Neural crest cell (in vitro differentiated cells): ENCODE measurements around the gene GLCE. TPM values are rescaled to one million over a fixed set of nuclear protein-coding genes. Genes with fewer than 3 reads are reported as not detected.

Source experiments
- DNase-seq: peaks from one replicate; pipeline ENCODE4 v3.0.0; 2021; ENCODE audit warnings: low read depth, mixed read lengths, low spot score
- H3K27ac Mint-ChIP-seq: one replicate; pipeline ENCODE4 v1.8.0; 2021; ENCODE audit warnings: mild to moderate bottlenecking, mixed read lengths; ENCODE audit not compliant: unreplicated experiment
- H3K27me3 Mint-ChIP-seq: 2 replicates; pipeline ENCODE4 v1.8.0; 2021; ENCODE audit warnings: low read depth, mild to moderate bottlenecking, mixed read lengths
- H3K36me3 Mint-ChIP-seq: 2 replicates; pipeline ENCODE4 v1.8.0; 2021; ENCODE audit warnings: low read depth, mild to moderate bottlenecking, mixed read lengths
- H3K4me1 Mint-ChIP-seq: 2 replicates; pipeline ENCODE4 v1.8.0; 2021; ENCODE audit warnings: mixed read lengths
- H3K4me3 Mint-ChIP-seq: one replicate; pipeline ENCODE4 v1.8.0; 2021; ENCODE audit warnings: mild to moderate bottlenecking, mixed read lengths
- H3K9me3 Mint-ChIP-seq: 2 replicates; pipeline ENCODE4 v1.8.0; 2021; ENCODE audit warnings: mixed read lengths
- total RNA-seq: library from RNA; stranded (reverse); gene quantifications from 2 replicates; pipeline ENCODE4 v1.2.1, GENCODE V29; 2021
- TF ChIP-seq, protein P1 (sequence below): fragments of 200-600 bp; sonication (generic); conservative IDR thresholded peaks from 2 replicates; pipeline ENCODE4 v1.5.0; 2021; ENCODE audit warnings: antibody characterized with exemption, mild to moderate bottlenecking

The GLCE gene
- total RNA-seq, 1 donor from 2014 or later = 17.8 TPM

DNA sequence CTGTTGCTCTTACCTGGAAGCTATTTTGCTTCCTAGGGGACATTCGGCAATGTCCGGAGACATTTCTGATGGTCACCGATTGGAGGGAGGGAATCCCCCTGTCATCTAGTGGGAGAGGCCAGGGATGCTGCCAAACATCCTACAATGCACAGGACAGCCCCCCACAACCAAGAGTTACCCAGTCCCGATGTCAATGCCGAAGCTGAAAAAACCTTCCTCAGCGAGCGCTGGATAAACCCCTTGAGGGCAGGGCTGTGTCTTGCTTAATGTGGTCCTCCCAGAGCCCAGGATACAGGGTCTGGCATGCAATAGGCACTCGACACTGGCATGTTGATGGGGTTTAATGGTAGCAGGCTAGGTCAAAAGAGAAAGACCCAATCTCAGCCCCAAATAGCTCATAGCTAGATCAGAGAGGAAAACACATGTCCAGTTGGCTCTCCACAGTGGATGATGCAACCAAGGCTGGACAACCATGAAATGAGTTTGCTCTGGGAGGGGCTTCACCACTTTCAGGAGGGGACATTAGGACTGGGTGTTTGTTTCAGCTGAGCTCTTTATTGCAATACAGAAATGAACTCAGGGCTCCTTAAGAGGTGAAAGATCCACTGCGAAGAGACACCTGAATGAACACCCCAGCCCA is 121.8 kb downstream of the GLCE start:
- Mint-ChIP-seq H3K9me3 (no peaks in the 10 kb centered on the region), H3K36me3 (no peaks in the 10 kb centered on the region), H3K4me3 (no peak overlapping the region), H3K4me1 (no peaks in the 10 kb centered on the region), H3K27ac (no peak overlapping the region), H3K27me3 (no peaks in the 10 kb centered on the region)
- TF ChIP-seq, protein P1, sequence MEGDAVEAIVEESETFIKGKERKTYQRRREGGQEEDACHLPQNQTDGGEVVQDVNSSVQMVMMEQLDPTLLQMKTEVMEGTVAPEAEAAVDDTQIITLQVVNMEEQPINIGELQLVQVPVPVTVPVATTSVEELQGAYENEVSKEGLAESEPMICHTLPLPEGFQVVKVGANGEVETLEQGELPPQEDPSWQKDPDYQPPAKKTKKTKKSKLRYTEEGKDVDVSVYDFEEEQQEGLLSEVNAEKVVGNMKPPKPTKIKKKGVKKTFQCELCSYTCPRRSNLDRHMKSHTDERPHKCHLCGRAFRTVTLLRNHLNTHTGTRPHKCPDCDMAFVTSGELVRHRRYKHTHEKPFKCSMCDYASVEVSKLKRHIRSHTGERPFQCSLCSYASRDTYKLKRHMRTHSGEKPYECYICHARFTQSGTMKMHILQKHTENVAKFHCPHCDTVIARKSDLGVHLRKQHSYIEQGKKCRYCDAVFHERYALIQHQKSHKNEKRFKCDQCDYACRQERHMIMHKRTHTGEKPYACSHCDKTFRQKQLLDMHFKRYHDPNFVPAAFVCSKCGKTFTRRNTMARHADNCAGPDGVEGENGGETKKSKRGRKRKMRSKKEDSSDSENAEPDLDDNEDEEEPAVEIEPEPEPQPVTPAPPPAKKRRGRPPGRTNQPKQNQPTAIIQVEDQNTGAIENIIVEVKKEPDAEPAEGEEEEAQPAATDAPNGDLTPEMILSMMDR = no peak
- no peak for DNase-seq

DNA sequence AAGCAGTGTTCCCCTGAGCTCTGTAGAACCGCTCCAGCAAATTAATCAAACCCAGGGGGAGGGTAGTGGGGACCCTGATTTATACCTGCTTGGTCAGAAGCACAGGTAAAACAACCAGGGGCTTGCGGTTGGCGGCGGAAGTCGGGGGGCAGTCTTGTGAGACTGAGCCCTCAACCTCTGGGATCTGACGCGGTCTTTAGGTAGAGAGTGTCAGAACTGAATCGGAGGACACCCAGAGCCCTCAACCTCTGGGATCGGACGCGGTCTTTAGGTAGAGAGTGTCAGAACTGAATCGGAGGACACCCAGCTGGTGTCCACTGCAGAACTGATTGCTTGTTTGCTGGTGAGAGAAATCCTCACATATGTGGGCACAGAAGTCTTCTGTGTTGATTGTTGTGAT is 125.4 kb downstream of the GLCE start:
- H3K9me3 Mint-ChIP-seq = no peaks in the 10 kb centered on the region
- TF ChIP-seq, protein P1 = no peak
- no peaks in the 10 kb centered on the region for H3K4me1 Mint-ChIP-seq
- H3K27me3 Mint-ChIP-seq = no peaks in the 10 kb centered on the region
- no peak for DNase-seq
- H3K27ac Mint-ChIP-seq = no peak overlapping the region
- H3K4me3 Mint-ChIP-seq = no peak overlapping the region
- H3K36me3 Mint-ChIP-seq = no peaks in the 10 kb centered on the region

DNA sequence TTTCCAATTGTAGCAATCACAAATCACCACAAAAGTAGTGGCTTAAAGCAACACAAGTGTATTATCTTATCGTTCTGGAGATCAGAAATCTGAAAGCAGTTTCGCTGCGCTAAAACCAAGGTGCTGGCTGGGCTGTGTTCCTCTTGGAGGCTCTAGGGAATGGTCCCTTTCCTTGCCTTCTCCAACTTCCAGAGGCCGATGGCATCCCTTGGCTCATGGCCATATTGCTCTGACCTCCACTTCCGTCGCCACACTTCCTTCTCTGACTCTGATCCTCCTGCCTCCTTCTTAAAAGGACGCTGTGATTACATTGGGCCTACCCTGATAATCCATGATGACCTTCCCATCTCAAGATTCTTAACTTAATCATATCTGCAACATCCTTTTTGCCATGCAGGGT is 127.6 kb downstream of the GLCE start:
- Mint-ChIP-seq H3K4me1 (no peaks in the 10 kb centered on the region), H3K36me3 (no peaks in the 10 kb centered on the region), H3K27ac (no peak overlapping the region), H3K9me3 (no peaks in the 10 kb centered on the region), H3K4me3 (no peak overlapping the region), H3K27me3 (peaks cover 5% of the 10 kb centered on the region)
- TF ChIP-seq, protein P1 = no peak
- DNase-seq = no peak

DNA sequence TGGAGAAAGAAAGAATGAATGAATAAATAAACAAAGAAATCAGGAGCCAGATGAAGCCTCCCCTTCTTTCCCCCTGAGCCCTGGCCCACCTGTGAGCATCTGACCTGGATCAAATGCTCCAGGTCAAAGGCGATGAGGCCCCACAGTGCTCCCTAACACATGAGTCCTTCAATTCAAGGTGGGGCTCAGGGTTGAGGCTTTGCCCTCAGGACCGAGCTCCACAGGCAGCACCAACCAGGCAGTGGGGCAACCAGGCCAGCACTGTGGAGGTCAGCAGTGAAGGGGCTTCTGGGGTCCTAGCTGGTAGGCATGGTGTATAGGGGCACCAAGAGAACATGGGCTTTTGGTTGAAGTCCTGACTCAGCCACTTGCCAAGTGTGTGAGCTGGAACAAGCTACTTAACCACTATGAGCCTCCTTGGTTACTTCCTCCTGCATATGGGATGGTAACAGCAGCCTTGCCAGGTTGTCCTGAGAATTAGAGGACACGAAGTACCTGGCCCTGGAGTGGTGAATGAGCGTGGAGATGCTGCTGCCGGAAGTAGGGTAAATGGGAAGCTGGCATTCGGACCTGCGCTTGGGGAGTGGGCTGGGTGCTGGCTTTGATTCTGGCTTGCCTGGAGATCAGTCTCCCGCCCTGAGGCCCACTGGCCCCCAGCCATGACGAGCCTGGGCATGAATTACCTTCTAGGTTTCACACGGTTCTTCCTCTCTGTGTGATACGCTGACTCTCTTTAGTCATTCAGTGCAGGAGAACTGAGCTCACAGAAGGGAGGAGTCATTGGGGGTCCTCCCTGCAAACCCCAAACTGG is 128.3 kb downstream of the GLCE start:
- H3K4me1 Mint-ChIP-seq = no peaks in the 10 kb centered on the region
- no peaks in the 10 kb centered on the region for H3K36me3 Mint-ChIP-seq
- TF ChIP-seq, protein P1 = no peak
- no peak for DNase-seq
- no peak overlapping the region for H3K4me3 Mint-ChIP-seq
- no peak overlapping the region for H3K27ac Mint-ChIP-seq
- H3K27me3 Mint-ChIP-seq = peaks cover 7% of the 10 kb centered on the region
- no peaks in the 10 kb centered on the region for H3K9me3 Mint-ChIP-seq

DNA sequence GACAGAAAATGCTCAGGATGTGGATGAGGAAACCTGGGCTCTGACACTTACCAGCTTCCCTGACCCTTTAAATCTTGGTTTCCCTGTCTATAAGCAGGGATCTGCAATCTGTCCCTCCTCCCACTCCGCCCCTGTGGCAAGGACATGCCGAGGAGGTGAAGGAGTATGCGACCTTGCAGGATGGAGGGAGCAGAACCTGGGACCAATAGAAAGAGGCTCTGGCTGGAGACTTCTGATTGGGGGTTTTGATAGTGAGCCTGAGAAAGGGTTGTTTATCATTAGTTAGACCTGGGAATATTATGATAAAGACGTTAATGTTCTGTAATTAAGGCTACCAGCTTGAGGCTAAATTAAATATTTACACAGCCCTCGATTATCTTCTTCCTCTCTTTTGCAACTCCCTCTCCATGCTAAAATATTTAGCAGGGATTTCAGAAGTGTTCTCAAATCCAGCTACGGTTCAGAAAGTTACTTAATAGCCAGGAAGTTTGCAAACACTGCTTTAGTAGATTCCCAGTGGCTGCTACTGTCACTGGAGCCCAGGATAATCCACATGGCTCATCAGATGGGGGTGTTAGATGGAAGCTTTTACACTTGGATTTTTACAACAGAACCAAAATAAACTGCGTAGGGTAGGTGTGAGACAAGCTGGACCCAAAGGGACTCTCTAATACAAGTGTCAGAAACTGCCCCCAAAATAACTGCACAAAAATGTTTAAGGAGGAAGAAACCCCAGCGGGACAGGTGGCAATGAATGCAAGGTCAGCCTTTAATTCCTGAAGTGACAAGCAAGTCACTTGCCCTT is 129.1 kb downstream of the GLCE start:
- Mint-ChIP-seq H3K4me1 (no peaks in the 10 kb centered on the region), H3K36me3 (no peaks in the 10 kb centered on the region), H3K9me3 (no peaks in the 10 kb centered on the region), H3K27me3 (peaks cover 7% of the 10 kb centered on the region), H3K27ac (no peak overlapping the region), H3K4me3 (no peak overlapping the region)
- no peak for DNase-seq
- TF ChIP-seq, protein P1 = no peak
